ENCODE measurements around the gene PLPP4.
A peak's percentile ranks its signal among the peaks of the same experiment; 100 is the strongest.
"Not testable (repeated sequence)": the region's sequence is repeated elsewhere in the genome, so short reads cannot be mapped to it uniquely, and the experiment has no call there.

PLPP4 gene

DNA sequence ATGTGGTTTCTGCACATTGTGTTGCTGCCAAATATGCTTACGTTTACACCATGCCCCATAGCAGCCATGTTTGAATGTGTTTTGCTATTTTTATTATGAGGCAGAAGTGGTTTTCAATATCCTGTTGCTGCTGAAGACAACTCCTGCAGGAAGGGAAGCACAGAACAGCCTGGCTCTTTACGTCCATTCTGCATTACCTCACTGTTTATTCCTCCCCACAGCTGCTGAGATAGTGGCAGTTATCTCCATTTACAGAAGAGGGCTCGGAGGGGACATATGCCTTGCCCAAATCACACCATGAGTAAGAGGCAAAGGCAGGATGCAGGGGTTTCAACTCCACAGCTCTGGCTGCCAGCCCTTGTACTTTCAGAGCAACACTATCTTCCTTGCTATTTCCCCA is 35.3 kb downstream of the PLPP4 start:
- no peak for DNase-seq

DNA sequence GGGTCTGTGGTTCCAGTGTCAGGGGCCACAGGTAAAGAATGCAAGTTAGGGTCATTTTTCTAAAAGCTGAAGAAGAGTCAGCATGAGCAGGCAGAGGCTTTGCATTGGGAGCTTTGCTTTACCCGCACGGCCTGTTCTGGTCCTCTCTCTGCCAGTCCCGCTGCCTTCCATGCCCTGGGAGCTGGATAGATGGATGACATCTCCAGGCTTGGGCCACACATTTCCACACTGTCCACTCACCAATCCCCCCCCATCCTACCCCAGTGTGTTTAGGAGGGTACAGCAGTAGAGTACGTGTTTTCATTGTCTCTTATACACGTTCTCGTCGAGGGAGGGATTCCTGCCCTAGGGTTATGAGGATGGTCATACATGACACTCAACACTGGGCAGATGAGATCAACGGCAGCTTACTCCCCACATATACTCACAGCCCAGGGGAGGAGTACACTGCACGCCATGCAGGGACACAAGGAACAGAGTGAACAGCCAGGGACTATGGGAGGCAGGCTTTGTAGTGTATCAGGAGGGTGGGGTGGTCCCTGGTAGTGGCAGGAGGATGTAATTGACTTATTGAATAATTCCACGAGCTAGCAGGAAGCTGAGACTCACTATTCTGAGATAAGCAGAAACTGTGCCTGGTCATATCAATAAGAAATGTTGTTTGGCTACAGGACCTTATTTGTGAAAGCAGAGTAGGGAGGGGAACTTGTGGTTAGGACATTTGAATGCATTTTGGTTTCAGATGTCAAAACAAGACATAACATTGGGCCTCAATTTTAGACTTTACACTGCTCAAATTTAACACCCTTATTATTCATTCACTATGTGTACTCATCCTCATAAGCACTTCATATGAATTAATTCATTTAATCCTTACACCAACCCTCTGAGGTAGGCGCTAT is 36.6 kb downstream of the PLPP4 start:
- no peak for DNase-seq

DNA sequence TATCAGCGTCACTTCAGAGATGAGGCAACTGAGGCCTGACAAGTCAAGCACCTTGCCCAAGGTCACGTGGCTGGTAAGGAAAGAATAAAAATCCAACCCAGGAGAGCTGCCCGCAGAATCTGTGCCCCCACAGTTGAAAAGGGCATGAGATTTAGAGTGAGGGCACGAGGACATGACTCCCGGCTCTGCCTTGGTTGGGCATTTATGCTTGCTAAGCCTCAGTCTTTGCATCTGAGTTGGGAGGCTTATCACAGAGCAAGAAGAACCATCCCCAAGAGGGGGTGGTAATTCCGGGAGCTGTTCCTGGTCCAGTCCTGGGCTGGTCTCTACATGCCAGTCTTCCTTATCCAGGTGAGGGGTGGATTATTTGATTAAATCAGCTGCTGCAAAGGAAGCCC is 37.3 kb downstream of the PLPP4 start:
- no peak for DNase-seq

DNA sequence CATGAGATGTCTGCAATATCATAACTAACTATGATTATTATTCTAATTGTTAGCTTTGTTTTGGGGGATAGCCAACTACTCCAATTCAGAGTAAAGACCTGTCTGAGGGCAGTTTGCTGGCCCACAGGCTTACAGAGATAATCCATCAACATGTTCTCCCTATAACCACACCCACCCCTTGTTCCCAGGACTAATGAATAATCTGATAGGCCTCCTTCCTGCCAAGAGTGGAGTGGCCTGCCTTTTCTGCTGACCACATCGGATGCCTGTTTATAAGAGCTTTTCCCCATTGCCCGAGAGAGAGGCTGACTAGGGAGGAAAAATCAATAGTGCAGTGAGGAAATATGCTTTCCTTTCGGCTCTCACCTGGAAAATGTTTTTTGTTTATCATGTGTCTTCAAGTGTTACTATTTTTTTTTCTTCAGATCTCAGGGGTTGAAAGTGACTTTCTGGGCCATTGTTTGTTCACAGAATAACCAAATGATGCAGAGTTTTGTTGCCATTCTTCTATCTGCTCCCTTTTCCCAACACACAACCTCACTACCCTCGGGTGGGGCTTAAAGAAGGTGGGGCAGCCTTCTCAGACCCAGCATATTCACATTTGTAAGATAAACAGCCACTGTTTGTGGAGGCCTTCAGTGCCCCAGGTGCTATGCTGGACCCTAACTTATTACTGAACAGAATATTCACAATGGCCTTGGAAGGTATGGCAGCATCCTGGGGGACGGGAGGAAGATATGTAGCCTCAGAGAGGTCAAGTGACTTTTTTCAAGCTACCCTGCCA is 38.4 kb downstream of the PLPP4 start:
- DNase-seq, result peak; percentile 9

DNA sequence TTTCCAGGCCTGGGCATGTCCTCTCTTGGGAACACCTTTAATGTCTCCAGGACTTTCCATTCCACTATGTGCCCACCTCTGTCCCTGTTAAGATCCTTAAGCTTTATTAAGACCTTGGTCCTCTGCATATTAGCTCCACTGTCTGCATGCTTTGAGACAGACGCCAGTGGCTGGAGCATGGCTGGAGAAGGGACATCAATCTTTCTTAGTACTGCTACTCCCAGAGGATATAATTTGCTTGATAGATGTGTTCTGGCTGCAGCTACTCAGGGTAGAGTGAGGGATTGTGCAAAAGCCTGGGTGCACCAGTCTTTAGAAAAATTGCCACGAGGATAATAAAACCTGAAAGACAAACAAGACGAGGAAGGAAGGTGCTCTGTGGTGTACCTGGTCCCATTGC is 42.9 kb downstream of the PLPP4 start:
- DNase-seq, result no peak

DNA sequence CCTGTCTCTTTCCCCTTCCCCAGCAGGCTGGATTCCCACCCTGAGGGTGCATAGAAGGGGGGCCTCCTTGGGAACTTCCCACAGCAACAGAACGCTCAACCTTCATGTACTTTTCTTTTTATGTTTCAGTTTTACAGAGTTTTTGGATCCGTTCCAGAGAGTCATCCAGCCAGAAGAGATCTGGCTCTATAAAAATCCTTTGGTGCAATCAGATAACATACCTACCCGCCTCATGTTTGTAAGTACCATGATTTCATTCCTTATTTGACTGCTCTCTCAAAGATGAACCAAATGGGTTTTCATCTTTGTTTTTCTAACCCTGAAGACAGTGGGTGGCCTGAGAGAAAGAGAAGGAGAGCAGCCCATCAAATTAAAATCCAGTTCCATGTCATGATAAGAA is 46.7 kb downstream of the PLPP4 start:
- DNase-seq, result no peak

DNA sequence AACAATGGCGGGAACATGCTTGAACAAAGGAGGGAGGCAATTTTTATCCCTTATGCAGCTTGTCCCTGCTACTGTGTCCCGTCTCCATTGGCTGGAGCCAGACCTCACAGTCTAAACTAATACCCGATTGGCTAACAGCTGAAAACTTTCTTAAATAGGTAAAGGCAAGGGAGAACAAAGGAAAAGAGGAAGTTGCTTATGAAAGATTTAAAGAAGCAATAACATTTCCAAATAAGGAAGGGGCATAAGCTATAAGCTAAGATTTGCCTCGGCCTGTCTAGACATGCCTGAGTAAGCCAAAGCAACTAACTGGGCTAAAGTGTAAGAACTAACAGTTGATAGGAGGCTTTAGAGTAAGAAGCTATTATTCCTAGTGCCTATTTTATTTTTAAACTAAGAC is 47.2 kb downstream of the PLPP4 start:
- DNase-seq, result not testable (repeated sequence)

DNA sequence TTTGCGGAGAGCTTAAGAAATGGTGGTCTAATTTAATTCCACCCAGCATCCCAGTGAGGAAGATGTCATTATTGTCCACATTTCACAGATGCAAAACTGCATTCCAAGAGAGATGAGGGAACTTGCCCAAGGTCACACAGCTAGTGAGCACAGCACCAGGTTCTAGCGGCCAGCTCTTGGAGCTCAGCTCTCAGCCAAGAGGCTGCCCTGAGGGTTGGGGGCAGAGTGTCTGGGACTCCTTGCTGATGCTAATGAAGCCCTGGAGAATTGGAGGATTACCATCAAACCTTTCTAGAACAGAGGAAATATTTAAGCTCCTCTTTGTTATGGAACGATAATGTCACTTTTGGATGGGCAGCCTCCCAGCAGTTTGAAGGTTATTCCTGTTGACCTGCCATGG is 48.0 kb downstream of the PLPP4 start:
- DNase-seq, result no peak

DNA sequence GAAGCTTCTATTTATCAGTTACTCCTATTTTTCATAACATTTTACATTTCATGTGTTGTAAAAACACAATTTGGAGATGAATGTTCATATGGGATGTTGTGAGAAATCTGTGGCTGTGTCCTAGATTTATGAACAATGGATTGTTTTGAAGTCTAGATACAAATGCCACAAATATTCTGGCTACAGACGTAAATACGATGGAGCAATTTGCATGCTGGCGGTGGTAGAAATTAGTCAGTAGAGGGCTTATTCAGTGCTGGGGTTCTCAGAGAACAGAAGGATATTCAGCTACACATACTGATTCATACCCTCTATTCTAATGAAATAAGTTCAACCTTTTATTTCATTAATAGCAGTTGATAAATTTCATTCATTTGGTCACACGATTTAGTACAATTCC is 48.8 kb downstream of the PLPP4 start:
- no peak for DNase-seq

DNA sequence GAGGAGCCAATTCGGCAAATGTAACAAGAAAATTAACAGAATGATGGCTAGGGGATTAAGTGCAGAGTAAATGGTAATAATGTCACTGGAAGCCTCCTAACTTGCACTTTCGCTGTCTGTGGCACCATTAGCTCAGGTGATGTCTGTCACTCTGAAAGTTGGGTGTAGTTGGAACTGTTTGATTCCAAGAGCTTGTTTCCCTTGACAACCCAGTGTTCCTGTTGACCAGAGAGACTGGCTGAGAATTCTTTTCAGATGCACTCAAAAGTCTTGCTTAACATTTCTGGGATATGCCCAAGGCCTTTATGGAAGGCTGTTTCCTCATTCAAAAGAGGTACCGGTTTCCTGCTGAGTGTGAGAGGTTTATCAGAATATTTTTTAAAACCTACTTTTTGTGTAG is 49.6 kb downstream of the PLPP4 start:
- no peak for DNase-seq

DNA sequence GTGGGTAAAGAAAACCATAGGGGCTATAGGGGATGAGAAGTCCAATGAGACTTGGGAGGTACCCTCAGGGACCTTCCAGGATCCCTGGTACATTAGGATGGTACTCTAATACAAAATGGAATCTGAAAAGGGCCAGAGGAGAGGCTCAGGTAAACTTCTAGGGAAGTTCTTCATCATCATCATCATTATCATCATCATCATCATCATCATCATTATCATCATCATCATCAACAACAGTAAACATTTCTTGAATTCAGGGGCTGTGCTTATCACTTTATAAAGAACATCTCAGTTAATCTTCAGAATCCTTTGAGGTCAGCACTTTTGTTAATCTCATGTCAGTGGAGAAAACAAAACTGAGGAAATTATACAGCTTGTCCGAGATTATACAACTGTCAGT is 50.1 kb downstream of the PLPP4 start:
- DNase-seq, result no peak

DNA sequence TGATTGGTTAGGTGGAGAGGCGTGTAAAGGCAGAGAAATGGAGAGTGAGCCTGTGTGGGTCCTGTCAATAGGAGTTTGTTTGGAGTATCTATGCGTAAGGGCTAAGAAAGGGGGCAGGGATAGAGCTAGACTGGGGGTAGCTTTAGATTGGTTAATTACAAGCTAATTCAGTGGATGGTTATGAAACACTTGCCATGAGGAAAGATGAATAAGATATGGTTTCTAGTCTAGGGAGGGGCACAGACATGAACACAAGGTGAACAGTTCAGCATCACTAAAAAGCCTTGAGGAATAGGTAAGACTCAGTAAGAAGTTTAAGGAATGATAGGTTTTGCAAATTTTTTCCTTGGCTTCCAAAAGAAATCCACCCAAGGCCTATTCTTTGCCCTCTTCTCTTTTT is 50.6 kb downstream of the PLPP4 start:
- no peak for DNase-seq

DNA sequence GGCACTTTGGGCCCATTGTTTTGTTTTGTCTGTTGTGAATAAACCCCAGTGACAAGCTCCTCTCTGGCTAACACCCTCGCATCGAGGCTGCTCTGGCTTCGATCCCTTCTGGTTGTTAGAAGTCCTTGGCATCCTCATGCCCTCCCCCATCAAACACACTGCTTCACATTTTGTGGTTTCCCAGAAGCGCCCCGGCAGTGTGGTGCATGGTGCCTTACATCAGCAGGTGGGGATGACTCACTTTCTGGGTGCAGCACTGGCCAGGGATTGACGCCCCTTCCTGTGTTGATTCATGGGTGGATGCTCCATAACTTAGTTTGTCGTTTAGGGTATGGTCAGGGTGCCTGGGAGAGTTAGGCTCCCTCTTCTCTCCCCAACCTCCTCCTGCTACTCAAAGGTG is 51.4 kb downstream of the PLPP4 start:
- DNase-seq, result no peak

DNA sequence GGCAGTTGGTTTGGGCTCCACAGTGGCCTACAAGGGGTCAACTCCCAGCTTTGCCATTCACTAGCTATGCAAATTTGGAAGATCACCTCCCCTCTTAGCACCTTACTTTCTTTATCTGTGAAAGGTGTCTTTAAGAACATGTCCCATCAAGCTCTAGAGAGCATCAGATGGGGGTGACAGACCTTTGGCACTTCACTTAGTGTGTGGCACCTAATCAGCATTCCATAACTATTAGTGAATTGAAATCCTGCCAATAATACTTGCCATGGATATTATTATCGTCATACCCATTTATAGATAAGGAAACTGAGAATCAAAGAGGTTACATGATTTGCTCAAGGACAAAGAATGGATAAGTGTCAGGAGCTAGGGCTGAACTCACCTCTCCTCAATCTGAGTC is 51.9 kb downstream of the PLPP4 start:
- DNase-seq, result no peak

DNA sequence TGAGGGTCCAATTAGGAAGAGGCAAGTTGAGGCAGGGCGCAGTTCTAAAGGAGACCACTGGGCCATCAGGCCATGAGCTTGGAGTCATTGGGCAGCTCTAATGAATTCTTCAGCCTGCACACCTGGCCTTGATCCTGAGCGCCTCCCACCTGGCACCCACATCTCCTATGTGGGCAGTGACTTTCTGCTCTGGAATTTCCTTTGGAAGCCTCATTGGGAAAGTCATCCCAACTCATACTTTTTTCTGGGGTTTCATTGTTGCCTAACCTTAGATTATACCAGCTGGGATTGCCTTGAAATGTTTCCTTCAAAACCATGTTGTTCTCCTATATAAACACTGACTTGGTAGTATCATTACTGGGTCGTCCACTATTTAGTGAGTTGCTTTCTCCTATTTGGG is 54.1 kb downstream of the PLPP4 start:
- DNase-seq, result no peak

DNA sequence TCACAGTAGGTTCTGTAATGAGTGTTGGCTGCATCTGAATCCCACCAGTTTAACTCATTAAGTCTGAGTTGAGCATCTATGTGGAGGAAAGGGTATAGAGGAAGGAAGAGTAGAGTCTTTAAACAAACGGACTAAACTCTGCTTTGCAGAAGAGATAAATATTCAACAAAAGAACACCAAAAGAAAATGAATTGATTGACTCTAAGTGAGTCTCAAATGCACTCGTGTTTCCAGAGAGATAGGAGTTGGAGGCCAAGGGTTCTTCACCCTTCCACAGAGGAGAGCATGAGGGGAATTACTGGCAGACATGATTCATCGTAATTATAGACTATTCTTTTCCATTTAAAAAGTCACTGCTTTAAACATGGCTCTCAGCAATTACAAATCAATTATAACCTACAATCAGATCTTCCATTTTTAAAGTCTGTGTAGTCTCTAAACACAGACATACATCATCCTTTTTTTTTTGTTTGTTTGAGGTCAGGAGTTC is 56.3 kb downstream of the PLPP4 start:
- no peak for DNase-seq

DNA sequence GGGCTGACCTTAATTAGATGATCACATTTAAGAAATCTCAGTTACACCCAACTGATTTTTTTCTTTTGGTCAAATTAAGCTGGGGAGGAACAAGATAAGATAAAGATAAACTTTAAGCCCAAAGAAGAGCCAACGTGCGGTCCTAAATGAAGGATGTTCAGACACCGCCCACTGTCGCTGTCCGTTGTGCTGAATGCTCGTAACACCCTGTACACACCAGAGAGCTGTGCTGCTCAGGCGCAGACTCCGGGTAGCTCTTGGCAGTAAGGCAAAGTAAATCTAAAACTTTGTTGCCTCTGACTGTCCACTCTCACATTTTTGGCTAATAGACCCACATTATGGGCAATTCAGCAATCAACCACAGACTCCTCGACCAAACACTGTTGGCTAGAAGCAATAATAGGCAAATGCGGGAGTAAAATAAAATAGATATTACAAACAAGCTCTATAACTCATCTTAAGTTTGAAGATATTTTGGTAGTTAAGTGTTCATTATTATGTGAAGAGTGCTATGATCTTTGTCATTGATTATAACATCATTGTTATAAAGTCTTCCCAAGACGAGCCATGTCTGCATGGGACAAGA is 57.1 kb downstream of the PLPP4 start:
- no peak for DNase-seq

DNA sequence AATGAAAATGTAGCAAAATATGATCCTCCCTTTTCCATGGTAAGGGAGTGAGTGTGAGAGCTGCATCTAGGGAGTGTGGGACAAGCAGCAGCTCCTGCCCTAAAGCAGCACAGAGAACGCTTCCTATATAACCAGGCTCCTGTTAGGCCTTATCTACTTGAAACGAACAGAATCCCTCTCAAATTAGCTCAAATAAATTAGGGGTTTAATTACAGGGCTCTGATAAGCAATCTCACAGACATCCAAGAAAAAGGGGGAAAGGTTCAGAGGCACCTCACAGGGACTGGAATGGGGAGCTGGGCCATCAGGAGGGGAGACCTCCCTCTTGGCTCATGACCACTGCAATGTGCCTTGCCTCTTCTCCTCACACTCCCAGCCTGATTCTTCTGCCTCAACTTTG is 57.9 kb downstream of the PLPP4 start:
- DNase-seq, result no peak

DNA sequence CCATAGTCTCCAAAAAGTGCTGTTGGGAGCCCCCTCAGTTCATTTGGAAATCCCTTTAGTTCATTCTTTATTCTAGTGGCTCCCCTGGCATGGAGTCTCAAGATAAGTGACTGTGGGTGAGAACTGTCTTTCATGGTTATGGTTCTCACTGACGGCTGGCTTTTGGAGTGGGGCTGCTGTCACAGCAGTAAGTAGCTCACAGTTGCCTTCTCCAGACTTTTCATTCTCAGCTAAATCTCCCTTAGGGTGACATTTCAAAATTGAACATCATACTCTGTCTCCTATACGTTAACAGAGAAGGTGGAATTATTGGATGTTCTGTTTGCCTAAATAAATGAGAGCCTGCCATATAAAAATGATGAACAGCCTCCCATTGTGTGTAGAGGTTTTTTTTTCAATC is 58.7 kb downstream of the PLPP4 start:
- DNase-seq, result no peak

DNA sequence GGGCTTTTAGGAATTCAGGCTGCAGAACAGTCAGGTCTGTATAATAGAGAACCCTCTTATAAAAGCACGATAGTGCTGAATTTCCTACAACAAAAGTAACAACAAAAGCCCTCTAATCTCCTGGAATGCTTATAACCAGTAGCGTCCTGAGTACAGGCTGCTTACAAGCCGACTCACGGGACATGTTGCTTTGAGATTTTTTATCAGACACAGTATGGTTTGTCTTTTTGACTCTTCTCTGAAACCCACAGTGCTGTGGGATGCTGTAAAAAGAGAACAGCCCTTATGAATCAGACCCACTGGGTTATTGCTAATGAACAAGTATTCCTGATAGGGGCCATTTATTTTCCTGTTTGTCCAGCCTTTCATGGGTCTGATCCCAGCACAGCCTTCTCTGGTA is 59.4 kb downstream of the PLPP4 start:
- no peak for DNase-seq

DNA sequence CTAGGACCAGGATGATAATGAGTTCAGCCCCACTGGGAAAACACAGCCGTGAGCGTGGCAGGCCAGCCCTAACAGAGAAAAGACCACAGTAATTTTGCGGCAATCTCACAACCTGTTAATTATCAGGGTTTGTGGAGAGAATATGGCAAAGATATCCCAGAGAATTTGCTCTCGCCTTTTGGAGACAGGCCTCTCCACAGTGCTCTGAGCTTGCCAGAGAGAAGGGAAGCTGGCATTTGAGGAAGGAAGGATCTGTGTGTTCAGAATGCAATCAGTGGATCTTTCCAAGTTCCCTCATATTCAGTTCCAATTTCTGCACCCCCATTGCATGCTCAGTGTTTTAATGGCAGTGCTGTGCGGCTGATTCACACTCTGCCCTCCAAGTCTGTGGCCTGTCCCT is 60.2 kb downstream of the PLPP4 start:
- DNase-seq, result no peak

DNA sequence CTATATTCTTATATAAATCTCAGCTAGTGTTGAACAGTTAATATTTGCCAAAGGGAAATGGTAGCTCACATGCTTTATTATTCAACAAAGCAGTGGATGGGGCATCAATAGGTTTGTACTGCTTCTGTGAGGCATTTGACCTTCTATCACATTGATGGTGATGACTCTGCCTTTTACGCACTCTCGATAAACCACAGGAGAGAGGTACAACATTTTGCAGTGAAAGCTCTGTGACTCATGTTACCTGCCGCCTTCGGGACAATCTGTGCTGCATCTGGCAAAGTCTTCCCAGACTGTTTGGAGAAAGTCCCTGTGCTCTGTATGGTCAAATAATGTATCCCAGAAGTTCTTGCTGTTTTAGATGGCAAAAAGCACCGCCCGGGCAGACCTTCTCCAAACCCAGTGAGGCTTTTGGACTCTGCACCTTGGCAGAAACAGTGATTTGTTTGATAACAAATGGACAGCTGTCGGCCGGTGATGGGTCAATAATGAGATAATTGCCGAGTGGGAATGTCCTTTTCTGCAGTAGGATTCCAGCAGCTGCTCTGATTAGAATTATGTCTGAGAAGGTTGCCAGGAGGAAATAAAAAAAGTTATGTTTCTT is 61.0 kb downstream of the PLPP4 start:
- DNase-seq, result no peak

DNA sequence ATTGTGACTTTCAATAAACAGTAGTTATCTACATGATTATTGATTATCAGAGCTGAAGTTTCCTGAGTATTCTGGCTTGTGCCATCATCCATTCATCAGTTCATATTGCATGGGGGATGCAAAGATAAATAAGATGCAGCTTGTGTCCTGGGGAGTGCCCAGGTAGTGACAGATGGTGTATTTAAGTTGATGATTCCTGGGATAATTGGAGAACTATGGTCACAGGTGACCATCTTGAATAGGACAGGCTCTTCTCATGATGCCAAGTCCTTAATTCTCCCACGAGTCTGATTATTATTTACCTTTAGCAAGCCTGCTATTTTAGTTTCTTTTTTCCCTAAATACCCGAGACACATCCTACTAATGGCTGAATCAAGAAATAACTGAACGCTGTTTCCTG is 64.9 kb downstream of the PLPP4 start:
- DNase-seq, result no peak

All from NCI-H510A (cell line).